Measurements from ENCODE around the gene WASF2.
A peak's percentile ranks its signal among the peaks of the same experiment; 100 is the strongest.
"Not testable (repeated sequence)": the region's sequence is repeated elsewhere in the genome, so short reads cannot be mapped to it uniquely, and the experiment has no call there.

Gene WASF2

DNA sequence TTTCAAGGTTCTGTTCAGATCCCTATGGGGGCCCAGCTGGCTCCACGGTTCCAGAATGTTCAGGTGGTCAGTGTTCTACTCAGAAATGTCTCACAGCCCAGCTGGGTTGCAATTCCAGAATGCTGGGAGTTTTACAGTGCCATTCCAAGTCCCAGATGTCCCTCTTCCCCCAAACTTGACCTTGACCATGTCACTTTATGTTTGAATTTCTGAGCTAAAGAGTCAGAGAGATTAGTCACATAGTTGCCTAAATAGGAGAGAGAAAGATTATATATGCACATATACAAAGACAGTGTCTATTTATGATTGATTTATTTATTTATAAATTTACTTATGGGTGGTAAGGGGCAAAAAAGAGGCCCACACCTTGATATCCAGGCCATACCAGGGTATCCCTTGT is 95.0 kb downstream of the WASF2 start:
- DNase-seq, result no peak

DNA sequence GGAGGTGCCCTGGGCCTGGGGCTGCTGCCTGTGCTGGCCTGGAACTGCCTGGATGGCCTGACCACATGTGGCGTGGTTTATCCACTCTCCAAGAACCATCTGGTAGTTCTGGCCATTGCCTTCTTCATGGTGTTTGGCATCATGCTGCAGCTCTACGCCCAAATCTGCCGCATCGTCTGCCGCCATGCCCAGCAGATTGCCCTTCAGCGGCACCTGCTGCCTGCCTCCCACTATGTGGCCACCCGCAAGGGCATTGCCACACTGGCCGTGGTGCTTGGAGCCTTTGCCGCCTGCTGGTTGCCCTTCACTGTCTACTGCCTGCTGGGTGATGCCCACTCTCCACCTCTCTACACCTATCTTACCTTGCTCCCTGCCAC is 95.7 kb downstream of the WASF2 start:
- DNase-seq, result no peak

GRCh38 chr1:27393641-27394281 is 96.2 kb downstream of the WASF2 start:
- no peak for DNase-seq

GRCh38 chr1:27392778-27393635 is 97.0 kb downstream of the WASF2 start:
- no peak for DNase-seq

- peak; percentile 90 for DNase-seq
Observed at GRCh38 chr1:27392096-27392777, 97.7 kb downstream of the WASF2 start, which contains the start of gene GPR3. Gene GPR3, plus strand, starts transcription at chr1:27392622. Its CDS starts 1,177 bp downstream, at chr1:27393799.

DNA sequence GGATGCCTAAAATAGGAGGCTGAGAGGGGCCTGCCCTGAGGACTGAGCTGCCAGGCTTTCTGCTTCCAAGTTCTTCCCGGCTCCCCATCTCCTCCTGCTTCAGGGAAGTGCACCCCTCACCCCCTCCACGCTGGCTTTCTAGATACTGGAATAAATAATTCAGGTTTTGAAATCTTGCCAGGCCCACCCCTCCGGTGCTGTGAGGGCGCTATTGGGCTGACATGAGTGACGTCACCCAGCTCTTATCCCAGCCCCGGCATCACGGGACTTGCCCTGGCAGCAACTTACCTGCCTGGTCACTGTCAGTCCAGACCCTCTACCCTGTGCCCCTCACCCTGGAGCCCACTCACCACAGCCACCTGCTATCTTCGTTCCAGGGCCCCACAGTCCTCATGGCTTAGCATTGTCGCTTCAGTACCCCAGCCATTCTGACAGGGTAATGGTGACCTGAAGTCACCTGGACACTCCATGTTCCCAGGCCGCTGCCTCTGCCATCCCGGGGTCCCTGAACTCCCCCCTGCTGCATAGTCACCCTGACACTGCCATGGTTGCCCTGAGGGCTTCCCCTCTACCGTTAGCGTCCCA is 98.4 kb downstream of the WASF2 start:
- DNase-seq, result peak; percentile 36

DNA sequence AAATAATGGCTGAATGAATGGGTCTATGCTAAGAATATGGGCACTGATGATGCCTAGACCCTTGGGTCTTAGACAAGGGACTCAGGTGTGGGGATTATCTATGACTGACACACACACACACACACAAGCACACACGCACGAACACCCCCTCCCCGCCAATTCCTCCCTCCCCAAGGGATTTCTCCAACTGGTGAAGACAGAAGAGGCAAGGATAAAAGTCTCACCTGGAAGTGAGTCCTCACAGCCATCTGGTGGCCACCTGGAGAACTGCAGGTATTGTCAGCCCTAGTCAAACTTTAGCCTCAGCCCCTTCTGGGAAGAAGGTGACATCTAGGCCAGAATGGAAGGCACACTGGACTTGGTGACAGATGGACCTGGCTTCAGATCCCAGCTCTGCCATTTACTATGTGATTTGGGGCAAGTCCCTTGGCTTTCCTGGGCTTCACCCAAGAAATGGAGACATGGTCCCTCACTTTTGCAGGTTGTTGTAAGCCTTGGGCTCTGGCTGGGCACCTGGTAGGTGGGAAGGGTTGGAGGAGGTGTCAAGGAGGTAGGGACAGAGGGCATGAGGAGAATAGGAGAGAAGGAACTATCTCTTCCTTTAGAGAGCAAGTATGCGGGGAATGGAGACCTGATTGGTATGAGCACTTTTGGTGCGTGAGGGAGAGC is 101.5 kb downstream of the WASF2 start:
- no peak for DNase-seq

GRCh38 chr1:27384797-27385196 is 105.2 kb downstream of the WASF2 start:
- DNase-seq, result not testable (repeated sequence)

DNA sequence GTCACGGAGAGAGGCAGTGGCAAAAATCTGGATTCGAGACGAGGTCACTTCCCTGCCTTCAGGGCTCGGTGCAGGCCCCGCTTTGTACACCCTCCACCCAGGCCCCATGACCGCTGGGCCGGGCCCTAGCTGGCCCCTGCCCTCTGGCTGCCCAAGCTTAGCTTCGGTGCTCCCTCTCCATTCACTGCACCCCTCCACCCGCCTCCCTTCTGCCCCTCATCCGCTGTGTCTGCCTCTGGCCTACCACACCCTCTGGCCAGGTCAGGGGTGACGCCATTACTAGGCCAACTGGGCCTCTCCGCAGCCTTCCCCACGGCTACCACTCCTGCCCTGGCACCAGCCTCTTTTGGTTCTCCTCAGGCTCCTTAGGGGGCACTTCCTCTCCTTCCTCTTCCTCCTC is 106.3 kb downstream of the WASF2 start:
- DNase-seq, result no peak

GRCh38 chr1:27383039-27383605 is 106.8 kb downstream of the WASF2 start, which contains the start of gene CD164L2:
Gene CD164L2, minus strand, starts transcription at chr1:27383333. Its CDS starts 94 bp downstream, at chr1:27383239.
- no peak for DNase-seq

DNA sequence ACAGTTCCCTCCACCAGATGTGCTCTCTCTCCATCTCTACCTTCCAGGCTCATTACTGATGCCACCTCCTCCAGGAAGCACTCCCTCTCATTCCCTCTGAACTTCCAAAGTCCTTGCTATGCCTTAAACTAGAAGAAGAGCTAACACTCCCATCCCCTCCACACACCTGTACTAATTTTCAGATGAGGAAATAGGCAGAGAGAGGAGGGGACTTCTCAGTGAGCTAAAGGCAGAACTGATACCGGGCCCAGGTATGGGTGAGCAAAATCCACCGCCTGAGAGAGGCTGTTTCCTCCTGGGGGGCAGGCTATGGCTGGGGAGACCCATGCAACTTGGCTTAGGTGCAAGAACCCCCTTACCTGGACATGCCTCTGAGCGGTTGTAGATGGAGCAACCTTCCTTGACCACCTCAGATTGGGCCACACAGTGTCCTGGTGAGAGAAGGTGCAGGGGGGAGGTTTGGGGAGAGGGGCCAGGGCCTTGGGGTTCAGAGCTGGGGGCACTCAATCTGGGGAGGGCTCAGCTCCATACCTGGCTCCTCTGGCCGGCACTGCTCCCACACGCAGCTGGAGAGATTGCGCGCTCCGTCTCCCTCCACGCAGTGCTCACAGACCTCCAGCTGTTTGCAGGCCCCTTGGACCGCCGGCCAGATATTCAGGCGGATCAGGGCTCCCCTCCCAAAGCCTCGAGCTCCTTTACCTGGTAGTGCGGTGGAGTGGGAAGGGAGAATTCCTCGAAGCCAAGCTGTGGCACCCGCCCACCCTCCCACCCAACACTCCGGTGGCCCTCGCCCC is 107.8 kb downstream of the WASF2 start:
- no peak for DNase-seq

- no peak for DNase-seq
Observed at GRCh38 chr1:27380766-27381733, 108.9 kb downstream of the WASF2 start.

DNA sequence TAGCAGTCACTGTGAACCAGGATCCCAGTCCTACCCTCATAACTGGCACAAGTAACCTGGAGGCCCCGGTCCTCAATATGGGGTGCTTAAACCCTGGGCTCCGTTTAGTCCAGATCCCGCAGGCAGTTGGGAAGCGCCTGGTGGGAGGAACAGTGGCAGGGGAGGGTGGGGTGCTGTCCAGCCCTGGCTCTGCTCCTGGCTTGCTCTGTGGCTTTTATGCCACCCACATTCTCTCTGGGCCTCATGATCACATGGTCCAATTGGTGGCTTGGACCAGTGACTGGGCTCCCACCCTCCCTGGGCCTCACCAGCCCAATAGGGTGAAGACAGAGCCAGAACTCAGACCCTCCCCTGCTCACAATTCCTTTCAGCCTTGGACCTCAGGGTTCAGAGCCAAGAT is 109.7 kb downstream of the WASF2 start:
- no peak for DNase-seq

DNA sequence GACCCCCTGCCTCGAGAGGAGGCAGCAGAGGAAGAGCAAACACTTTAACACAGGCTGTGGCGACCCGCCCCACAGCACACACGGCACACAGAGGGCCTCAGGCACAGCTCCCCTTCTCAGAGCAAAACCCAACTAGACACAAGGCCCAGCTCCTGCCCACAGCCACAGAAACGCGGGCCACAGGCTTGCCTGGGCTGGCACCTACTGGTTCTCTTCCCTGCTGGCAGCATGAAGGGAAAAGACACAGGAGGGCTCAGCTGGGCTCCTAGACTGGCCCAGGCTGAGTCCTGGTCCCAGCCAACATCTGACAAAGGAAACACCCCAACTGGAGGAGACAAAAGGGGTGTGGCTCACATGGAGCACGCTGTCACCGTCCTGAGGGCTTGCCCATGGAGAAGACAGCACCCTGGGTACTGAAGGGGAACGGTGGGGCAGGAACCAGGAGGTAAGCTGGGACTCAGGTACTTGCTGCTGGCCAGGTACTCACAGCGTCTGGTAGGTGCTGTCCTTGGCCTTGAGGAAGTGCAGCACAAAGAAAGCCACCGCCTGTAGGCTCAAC is 110.3 kb downstream of the WASF2 start:
- no peak for DNase-seq

- DNase-seq, result no peak
Observed at GRCh38 chr1:27377760-27378495, 112.0 kb downstream of the WASF2 start.

- DNase-seq, result no peak
Observed at GRCh38 chr1:27374362-27375086, 115.4 kb downstream of the WASF2 start, which contains the start of gene FCN3. Gene FCN3, minus strand, starts transcription at chr1:27374824. Its CDS starts 6 bp downstream, at chr1:27374818.

- no peak for DNase-seq
Observed at GRCh38 chr1:27372808-27373690, 116.9 kb downstream of the WASF2 start.
